DOHH2 (cell line): ENCODE results near the gene UBE2L3.

Experiments used
- CTCF ChIP-seq: fragments of 200-600 bp; sonication (generic); IDR thresholded peaks from one replicate; pipeline ENCODE4 v1.5.1; 2014; ENCODE audit warnings: antibody characterized with exemption, mild to moderate bottlenecking, low read depth, low read length; ENCODE audit not compliant: poor library complexity, severe bottlenecking
- EZH2phosphoT487 ChIP-seq: fragments of 200-600 bp; sonication (generic); IDR thresholded peaks from 2 replicates; pipeline ENCODE4 v1.6.1; 2017; ENCODE audit warnings: borderline replicate concordance, mild to moderate bottlenecking, antibody characterized with exemption, low read length, moderate library complexity, mixed read lengths

GRCh38 chr22:21659864-21660525 is 92.5 kb downstream of the UBE2L3 start:
- TF ChIP-seq CTCF: no peak
- TF ChIP-seq EZH2phosphoT487: no peak
